GM19043 (cell line): ENCODE data around the gene PRKCZ.
"Not testable (repeated sequence)": the region's sequence is repeated elsewhere in the genome, so short reads cannot be mapped to it uniquely, and the experiment has no call there.

ENCODE experiments used
- ATAC-seq: cut with Tn5 transposase; IDR thresholded peaks from one replicate; pipeline ENCODE4 v1.9.1; 2021; ENCODE audit warnings: low read depth; ENCODE audit not compliant: unreplicated experiment

The PRKCZ gene

GRCh38 chr1:2110738-2111673 lies 60.8 kb downstream of the PRKCZ start:
- ATAC-seq: no peak

DNA sequence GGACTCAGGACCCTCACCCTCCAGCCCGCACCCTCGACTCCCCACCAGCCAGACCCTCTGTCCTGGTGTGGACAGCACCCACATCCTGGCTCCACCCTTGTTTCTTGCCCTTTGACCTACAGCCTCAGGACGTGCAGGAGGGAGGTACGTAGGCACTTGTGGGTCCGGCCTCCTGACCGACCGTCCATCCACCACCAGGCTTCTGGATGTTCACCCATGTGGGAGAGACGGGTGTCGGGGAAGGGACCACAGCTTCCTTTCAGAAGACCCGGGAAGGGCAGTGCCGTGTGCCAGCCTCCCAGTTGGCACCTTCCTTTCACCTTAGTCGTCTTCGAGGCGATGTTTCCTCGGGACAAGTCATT lies 61.4 kb downstream of the PRKCZ start:
- no peak for ATAC-seq

GRCh38 chr1:2112280-2112701 lies 62.1 kb downstream of the PRKCZ start:
- ATAC-seq: no peak

GRCh38 chr1:2113620-2114135 lies 63.5 kb downstream of the PRKCZ start:
- no peak for ATAC-seq

GRCh38 chr1:2114635-2115007 lies 64.4 kb downstream of the PRKCZ start:
- ATAC-seq: not testable (repeated sequence)

- ATAC-seq: no peak
Observed at GRCh38 chr1:2115008-2115641, 64.9 kb downstream of the PRKCZ start.

DNA sequence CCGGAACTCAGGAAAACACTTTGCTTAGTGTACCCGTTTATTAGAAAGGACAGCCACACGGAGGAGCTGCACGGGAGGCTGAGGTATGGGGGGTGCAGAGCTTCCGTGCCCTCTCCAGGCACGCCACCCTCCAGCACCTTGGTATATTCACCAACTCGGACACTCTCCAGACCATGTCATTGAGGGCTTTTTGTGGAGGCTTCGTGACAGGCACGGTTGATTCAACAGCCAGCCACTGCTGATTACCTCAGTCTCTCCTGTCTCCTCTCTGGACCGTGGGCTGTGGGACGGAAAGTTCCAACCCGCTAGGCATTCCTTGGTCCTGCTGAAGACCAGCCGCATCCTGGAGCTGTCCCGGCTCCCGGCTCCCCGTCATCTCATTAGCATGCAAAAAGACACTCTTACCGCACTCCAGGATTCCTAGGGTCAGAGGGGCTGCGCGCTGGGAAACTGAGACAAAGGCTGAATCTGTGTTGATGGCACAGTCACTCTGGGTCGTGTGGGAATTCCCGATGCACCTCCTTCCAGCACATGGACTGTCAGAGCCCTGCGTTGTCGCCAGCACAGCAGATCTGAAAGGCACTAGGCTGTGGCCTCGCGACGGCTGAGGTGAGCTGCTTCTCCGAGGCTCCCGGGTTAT lies 65.6 kb downstream of the PRKCZ start:
- ATAC-seq: no peak

GRCh38 chr1:2119886-2120285 lies 69.7 kb downstream of the PRKCZ start:
- no peak for ATAC-seq

GRCh38 chr1:2121101-2121691 lies 71.0 kb downstream of the PRKCZ start:
- no peak for ATAC-seq

GRCh38 chr1:2121794-2122193 lies 71.6 kb downstream of the PRKCZ start:
- not testable (repeated sequence) for ATAC-seq

- no peak for ATAC-seq
Observed at GRCh38 chr1:2124446-2125198, 74.4 kb downstream of the PRKCZ start.

DNA sequence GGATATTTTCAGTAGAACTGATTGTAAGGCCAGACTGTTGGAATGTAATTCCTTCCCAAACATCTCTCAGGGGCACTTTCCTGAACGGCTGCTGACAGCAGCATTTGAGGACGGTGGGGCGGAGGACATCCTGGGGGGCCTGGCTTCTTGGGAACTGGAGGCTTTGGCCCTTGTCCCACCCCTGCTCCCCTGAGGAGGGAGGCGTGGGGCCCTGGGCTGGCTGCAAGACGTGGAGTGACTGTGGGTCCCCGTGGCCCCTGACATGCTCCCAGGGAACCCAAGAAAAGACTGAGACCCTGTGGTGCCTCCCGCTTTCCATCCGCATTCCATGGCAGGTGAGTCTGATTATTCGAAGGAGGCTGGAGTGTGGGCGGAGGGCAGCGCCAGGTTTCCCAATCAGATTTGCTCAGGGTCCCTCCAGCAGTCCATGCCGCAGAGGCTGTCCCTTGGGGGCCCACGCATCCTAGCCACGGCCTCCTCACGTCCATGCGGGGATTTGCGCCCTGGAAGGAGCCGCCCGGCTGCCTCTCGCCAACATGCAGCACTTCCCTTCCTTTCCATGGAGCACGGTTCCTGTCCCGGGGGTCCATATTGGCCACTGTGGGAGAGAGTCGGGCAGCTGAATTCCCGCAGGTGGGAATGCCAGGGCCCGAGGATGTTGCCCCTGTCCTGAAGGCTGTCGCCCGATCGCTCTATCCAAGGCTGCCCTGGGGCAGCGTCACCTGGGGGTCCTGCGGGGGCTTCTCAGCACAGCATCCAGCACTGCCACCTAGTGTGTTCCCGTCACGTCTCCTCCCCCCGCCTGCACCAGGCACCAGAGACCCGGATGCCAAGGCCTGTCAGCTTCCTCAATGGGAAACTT lies 75.4 kb downstream of the PRKCZ start:
- no peak for ATAC-seq

- ATAC-seq: no peak
Observed at GRCh38 chr1:2126331-2127186, 76.3 kb downstream of the PRKCZ start.

- no peak for ATAC-seq
Observed at GRCh38 chr1:2127187-2128145, 77.3 kb downstream of the PRKCZ start.

DNA sequence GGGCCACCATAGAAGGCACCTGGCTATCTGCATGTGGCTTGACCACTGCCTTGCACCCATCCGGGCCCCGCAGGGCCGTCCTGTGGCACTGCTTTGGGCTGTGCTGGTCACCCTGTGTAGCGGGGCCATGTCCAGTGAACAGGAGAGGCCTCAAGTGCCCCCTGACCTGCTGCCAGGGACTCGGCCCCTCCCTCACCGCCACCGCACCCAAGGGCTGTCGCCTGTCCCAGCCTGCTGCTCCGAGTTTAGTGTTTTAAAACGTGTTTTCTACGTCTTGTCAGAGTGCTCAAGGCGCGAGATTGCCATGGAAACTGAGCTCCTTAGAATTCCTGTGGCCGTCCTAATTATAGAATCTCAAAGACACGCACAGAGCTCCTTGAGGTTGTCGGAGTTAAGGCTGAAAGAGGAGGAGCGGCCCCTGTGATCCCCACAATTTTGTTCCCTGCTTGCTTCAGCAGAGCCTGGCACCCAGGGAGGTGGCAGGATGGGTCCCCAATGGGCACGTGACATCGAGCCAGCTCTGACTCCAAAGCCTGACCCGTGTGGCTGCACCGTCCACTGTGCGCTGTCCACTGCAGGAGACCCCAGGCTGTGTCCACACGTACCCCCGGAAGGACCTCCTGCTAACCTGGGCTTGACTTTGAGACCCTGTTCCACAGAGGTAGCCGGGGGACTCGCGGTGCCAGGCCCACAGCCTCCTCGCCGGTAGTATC lies 78.1 kb downstream of the PRKCZ start:
- ATAC-seq: no peak

- ATAC-seq: no peak
Observed at GRCh38 chr1:2129256-2129943, 79.2 kb downstream of the PRKCZ start.
